ENCODE data around the gene CPM. TPM values are rescaled to one million over a fixed set of nuclear protein-coding genes. Genes with fewer than 3 reads are reported as not detected.

Gene CPM
- total RNA-seq (2014; rRNA removed) (3.1 and 5.3 TPM in 2 replicates), Bru-seq, nascent RNA (percentile 31 among the genes with signal in this experiment), BruChase-seq, experiment 1, labeled RNA remaining after a 6-hour chase (percentile 27 among the genes with signal in this experiment), BruChase-seq, experiment 2, labeled RNA remaining after a 2-hour chase (percentile 24 among the genes with signal in this experiment)
- long read RNA-seq, full-length matches to known transcripts, result 6 of 13 reads
- long read RNA-seq, partial matches to known transcripts, result 0 of 13 reads
- long read RNA-seq, other reads (novel, unspliced or antisense), result 7 of 13 reads

- H3K79me2 ChIP-seq (ENCODE audit: low read length), result no peaks in the 10 kb centered on the region
- no peaks in the 10 kb centered on the region for H3K36me3 ChIP-seq (ENCODE audit: low read depth, low read length)
- H3F3A ChIP-seq (ENCODE audit: low read length, unreplicated experiment), result no peaks in the 10 kb centered on the region
- H3K9ac ChIP-seq (ENCODE audit: low read length), result peak within 1 kb of the TSS; percentile 56
- TF ChIP-seq EZH2 (IDR thresholded peaks at IDR 0.05; ENCODE audit: low read length, unreplicated experiment), result no peak
- TF ChIP-seq EZH2phosphoT487 (IDR thresholded peaks at IDR 0.05; ENCODE audit: borderline replicate concordance, low read length), result no peak
- TF ChIP-seq CTCF (conservative IDR thresholded peaks at IDR 0.05; ENCODE audit: low read depth, low read length), result no peak
- H3K27me3 ChIP-seq (ENCODE audit: low read length), result peaks cover 4% of the 10 kb centered on the region; the same call in 1 of the 2 replicates
- no peak within 1 kb of the TSS for H3K27ac ChIP-seq (ENCODE audit: low read length)
- peak within 1 kb of the TSS; percentile 83 for H3K4me3 ChIP-seq (ENCODE audit: low read length)
- no peaks in the 10 kb centered on the region for H3K9me3 ChIP-seq (ENCODE audit: low read length)
- BruUV-seq (replicated peaks), result no TSS peak
- intact Hi-C loops (cut with micrococcal nuclease), result loop anchor here (2.0 kb wide), 1 partner anchor 34 kb away; no protein-coding TSS in a partner anchor
- POLR2A ChIA-PET (ENCODE audit: unreplicated experiment), result no interaction called here
- peak; percentile 97 for ATAC-seq
- peak within 1 kb of the TSS; percentile 97 for H2AFZ ChIP-seq (ENCODE audit: low read length)
- H3K4me2 ChIP-seq (ENCODE audit: low read length), result peak within 1 kb of the TSS; percentile 93
- CTCF ChIA-PET, result interaction anchor here (0.5 to 0.6 kb wide), 2 partner anchors 62 to 89 kb away, joined by 3 read pairs; no protein-coding TSS in a partner anchor
- DNase-seq, result peak; percentile 72
- H3K4me1 ChIP-seq (ENCODE audit: insufficient read depth, low read length), result peaks cover 12% of the 10 kb centered on the region; the same call in 1 of the 2 replicates
- H3K9me2 ChIP-seq (replicated peaks; ENCODE audit: low read length), result no peaks in the 10 kb centered on the region
- H4K20me1 ChIP-seq (ENCODE audit: low read length), result no peaks in the 10 kb centered on the region
Observed at GRCh38 chr12:68932961-68933893, at the start of gene CPM. Gene CPM, minus strand, starts transcription at chr12:68933171. Its CDS starts 334 bp downstream, at chr12:68932837.

GRCh38 chr12:68981516-68981915, 48.5 kb upstream of the CPM start:
- no peaks in the 10 kb centered on the region for H3K79me2 ChIP-seq (ENCODE audit: low read length)
- BruUV-seq (replicated peaks), result no TSS peak
- no peaks in the 10 kb centered on the region for H3K9me2 ChIP-seq (replicated peaks; ENCODE audit: low read length)
- no peak overlapping the region for H3K4me3 ChIP-seq (ENCODE audit: low read length)
- TF ChIP-seq EZH2phosphoT487 (IDR thresholded peaks at IDR 0.05; ENCODE audit: borderline replicate concordance, low read length) (no peak), CTCF (conservative IDR thresholded peaks at IDR 0.05; ENCODE audit: low read depth, low read length) (no peak), EZH2 (IDR thresholded peaks at IDR 0.05; ENCODE audit: low read length, unreplicated experiment) (no peak)
- no peak overlapping the region for H3K27ac ChIP-seq (ENCODE audit: low read length)
- H3K9me3 ChIP-seq (ENCODE audit: low read length), result peaks cover 8% of the 10 kb centered on the region; the same call in 1 of the 2 replicates
- no peak overlapping the region for H2AFZ ChIP-seq (ENCODE audit: low read length)
- CTCF ChIA-PET, result no interaction called here
- H3K36me3 ChIP-seq (ENCODE audit: low read depth, low read length), result no peaks in the 10 kb centered on the region
- H3K4me2 ChIP-seq (ENCODE audit: low read length), result no peak overlapping the region
- H3K4me1 ChIP-seq (ENCODE audit: insufficient read depth, low read length), result no peaks in the 10 kb centered on the region; the same call in 1 of the 2 replicates
- no peak for ATAC-seq
- H3K27me3 ChIP-seq (ENCODE audit: low read length), result no peaks in the 10 kb centered on the region
- intact Hi-C loops (cut with micrococcal nuclease), result no loop called here
- POLR2A ChIA-PET (ENCODE audit: unreplicated experiment), result no interaction called here
- no peaks in the 10 kb centered on the region for H3F3A ChIP-seq (ENCODE audit: low read length, unreplicated experiment)
- no peak overlapping the region for H3K9ac ChIP-seq (ENCODE audit: low read length)
- DNase-seq, result no peak
- no peaks in the 10 kb centered on the region for H4K20me1 ChIP-seq (ENCODE audit: low read length)
